GM18951 (cell line): ENCODE data around the gene GJA3.

Experiments
- POLR2A ChIP-seq: IDR thresholded peaks from 4 replicates; pipeline ENCODE4 v1.6.1; 2011; ENCODE audit warnings: mild to moderate bottlenecking; ENCODE audit not compliant: insufficient read length, insufficient read depth; ENCODE audit errors: extremely low read depth
- in situ Hi-C: fragments of 300-500 bp; cut with MboI; formaldehyde crosslinking; loops from one replicate; pipeline ENCODE4 v1.12.0; 2022; ENCODE audit warnings: low sequenced_read_pairs, mixed read lengths, inconsistent platforms; ENCODE audit not compliant: unreplicated experiment

Gene GJA3

DNA sequence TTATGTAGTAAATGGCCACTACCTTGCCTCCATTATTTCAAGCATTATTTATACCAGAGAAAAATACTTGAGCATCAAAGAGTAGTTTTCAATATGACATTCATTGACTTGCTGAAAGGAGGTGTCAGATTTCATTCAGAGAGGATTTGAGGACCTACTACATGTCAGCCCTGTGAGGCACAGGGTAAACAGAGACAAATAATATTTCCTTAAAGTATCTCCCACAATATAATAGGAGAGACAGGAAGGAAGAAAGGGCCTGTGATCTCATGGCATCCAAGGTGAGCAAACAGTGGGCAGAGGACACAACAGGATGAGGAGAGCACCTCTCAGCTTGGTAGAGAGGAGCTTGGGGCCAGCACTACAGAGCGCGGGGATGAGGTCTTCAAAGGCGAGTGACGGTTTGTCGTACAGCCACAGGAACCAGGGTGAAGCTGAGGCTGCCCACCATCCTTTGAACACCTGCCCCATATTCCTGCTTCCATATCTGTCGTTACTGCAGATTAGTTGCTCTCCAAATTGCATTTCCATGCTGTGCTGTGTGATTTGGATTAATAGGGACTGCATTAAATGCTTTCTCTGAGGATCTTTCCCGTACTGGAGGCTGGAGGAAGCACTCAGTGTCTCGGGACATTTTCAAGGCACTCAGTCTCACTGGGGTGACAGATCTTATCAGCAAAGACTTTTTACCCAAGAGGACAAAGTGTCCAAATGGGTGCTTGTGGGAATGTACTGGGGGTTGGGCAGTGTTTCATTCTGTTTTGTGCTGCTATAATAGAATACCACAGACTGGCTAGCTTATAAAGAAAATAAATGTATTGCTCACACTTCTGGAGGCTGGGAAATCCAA is 59.2 kb downstream of the GJA3 start:
- TF ChIP-seq POLR2A = no peak
- in situ Hi-C loops = no loop called here

GRCh38 chr13:20099319-20099718 is 61.5 kb downstream of the GJA3 start:
- TF ChIP-seq POLR2A = no peak
- in situ Hi-C loops = no loop called here

DNA sequence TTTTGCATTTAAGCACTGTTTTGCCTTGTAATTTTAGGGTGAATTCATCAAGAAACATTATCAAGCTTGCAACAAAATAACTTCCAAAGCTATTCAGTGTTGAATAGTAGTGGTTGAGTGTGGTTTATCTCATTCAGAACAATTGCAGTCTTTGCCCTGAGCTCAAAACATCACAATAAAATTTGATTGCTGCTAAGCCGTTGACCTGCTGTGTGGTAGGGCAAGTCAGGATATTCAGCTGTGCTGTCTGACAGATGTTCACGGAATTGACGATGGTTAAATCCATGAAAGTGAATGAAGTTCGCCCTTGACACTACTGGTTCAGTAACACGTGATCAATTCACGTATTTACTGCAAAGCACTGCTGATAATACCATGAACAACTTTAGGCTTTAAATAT is 66.9 kb downstream of the GJA3 start:
- in situ Hi-C loops = no loop called here
- TF ChIP-seq POLR2A = no peak

- in situ Hi-C loops = no loop called here
- no peak for TF ChIP-seq POLR2A
Observed at GRCh38 chr13:20090349-20090748, 70.5 kb downstream of the GJA3 start.
